H54 (cell line): Measurements from ENCODE around the gene IFT20.

Experiments
- DNase-seq: peaks from one replicate; pipeline ENCODE4 v3.0.0; 2011; ENCODE audit warnings: low spot score, mixed read lengths; ENCODE audit not compliant: insufficient read length
- FAIRE-seq: peaks from 3 replicates; lab custom pipeline; 2011; peaks lifted over from hg19 to GRCh38; lab: Jason Lieb, UNC
- POLR2A ChIP-seq: IDR thresholded peaks from 2 replicates; pipeline ENCODE4 v1.6.1; 2011; ENCODE audit warnings: low read depth, mild to moderate bottlenecking, low read length

IFT20 gene

GRCh38 chr17:28369684-28370034 lies 34.4 kb upstream of the IFT20 start:
- FAIRE-seq (no peak), DNase-seq (no peak)
- no peak for TF ChIP-seq POLR2A

- no peak for DNase-seq
- FAIRE-seq: no peak
- TF ChIP-seq POLR2A: no peak
Measured at GRCh38 chr17:28368915-28369683, 33.8 kb upstream of the IFT20 start.

GRCh38 chr17:28368306-28368831 lies 33.1 kb upstream of the IFT20 start:
- no peak for TF ChIP-seq POLR2A
- FAIRE-seq (no peak), DNase-seq (no peak)

- no peak for FAIRE-seq
- no peak for DNase-seq
- no peak for TF ChIP-seq POLR2A
Measured at GRCh38 chr17:28367641-28368305, 32.5 kb upstream of the IFT20 start.

- TF ChIP-seq POLR2A: no peak
- FAIRE-seq (no peak), DNase-seq (no peak)
Measured at GRCh38 chr17:28366605-28367004, 31.3 kb upstream of the IFT20 start.

- FAIRE-seq (no peak), DNase-seq (no peak)
- TF ChIP-seq POLR2A: no peak
Measured at GRCh38 chr17:28365487-28365886, 30.2 kb upstream of the IFT20 start.

- TF ChIP-seq POLR2A: no peak
- FAIRE-seq: no peak
- DNase-seq: no peak
Measured at GRCh38 chr17:28364665-28365363, 29.5 kb upstream of the IFT20 start, which contains the start of gene SEBOX. Gene SEBOX (minus strand): TSS chr17:28365199. CDS start chr17:28365151, 48 bp downstream.

GRCh38 chr17:28363776-28364650 lies 28.7 kb upstream of the IFT20 start:
- DNase-seq (no peak), FAIRE-seq (no peak)
- TF ChIP-seq POLR2A: no peak

GRCh38 chr17:28363186-28363585 lies 27.9 kb upstream of the IFT20 start:
- no peak for TF ChIP-seq POLR2A
- DNase-seq (no peak), FAIRE-seq (no peak)

- DNase-seq (no peak), FAIRE-seq (no peak)
- TF ChIP-seq POLR2A: no peak
Measured at GRCh38 chr17:28357901-28358197, 22.6 kb upstream of the IFT20 start.

GRCh38 chr17:28357061-28357900 lies 22.0 kb upstream of the IFT20 start, which contains the start of gene POLDIP2:
Gene POLDIP2 (minus strand): TSS chr17:28357527. CDS start chr17:28357448, 79 bp downstream.
- DNase-seq: peak; percentile 75
- FAIRE-seq: no peak
- peak; percentile 86 for TF ChIP-seq POLR2A

GRCh38 chr17:28350271-28350670 lies 15.0 kb upstream of the IFT20 start:
- no peak for FAIRE-seq
- no peak for TF ChIP-seq POLR2A

More at GRCh38 chr17:28350271-28350670, 15.0 kb upstream of the IFT20 start:
- no peak for DNase-seq
